ENCODE data around the gene SELENOW.
"Not testable (repeated sequence)": the region's sequence is repeated elsewhere in the genome, so short reads cannot be mapped to it uniquely, and the experiment has no call there.

The SELENOW gene

DNA sequence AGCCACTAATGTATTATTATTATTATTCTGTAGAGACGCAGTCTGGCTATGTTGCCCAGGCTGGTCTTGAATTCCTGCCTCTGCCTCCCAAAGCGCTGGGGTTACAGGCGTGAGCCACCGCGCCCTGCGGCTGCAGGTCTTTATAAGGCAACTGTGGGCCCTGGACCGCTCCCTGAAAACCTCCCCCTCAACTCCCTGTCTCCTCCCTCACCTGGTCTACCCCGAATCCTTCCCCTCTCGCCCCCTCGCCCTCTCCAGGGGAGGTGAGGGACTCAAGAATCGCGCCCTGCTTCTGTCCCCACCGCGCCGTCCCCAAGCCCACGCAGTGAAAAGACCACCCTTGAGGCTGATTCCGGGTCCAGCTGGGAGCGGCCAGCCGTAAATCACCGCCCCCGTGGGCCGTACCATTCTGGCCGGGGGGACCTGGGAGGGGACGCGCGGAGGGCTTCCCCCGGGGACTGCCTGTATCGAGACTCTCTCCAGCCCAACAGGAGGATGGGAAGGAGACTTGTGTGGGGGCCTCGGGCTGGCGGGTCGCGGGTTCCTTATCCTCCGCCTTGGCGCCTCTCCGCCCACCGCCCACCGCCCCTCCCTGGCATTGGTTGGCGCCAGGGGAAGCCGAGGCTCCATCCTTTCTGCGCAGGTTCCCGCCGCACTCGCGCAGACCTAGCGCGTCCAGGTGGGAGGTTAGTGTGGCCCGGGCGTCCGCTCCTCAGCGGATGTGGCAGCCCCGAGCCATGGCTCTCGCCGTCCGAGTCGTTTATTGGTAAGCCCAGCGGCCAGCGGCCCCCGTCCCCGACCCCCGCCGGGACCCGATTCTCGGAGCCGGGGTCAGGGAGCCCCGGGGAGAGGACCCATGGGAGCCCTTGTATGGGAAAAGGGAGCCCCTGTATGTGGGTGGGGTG is at the start of gene SELENOW:
SELENOW (plus strand) TSS at position 655 of the 905 bp plus-strand sequence; CDS start at position 738, 83 bp downstream.
- DNase-seq: peak; percentile 73

DNA sequence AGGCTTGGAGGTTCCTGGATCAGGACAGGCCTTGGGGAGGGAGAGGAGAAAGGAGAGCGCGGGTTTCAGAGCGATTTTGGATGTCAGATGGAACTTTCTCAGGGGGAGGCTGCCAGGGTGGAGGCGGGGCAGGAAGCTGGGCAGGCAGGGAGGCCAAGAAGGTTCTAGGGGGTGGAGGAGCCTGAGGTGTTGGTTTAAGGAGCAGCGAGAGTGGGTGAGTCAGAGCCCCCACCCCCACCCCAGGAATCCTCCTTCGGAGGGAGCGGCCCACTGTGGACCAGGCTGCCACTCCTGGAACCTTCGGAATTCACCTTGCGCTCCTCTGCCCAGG is 49.1 kb upstream of the SELENOW start:
- no peak for DNase-seq

DNA sequence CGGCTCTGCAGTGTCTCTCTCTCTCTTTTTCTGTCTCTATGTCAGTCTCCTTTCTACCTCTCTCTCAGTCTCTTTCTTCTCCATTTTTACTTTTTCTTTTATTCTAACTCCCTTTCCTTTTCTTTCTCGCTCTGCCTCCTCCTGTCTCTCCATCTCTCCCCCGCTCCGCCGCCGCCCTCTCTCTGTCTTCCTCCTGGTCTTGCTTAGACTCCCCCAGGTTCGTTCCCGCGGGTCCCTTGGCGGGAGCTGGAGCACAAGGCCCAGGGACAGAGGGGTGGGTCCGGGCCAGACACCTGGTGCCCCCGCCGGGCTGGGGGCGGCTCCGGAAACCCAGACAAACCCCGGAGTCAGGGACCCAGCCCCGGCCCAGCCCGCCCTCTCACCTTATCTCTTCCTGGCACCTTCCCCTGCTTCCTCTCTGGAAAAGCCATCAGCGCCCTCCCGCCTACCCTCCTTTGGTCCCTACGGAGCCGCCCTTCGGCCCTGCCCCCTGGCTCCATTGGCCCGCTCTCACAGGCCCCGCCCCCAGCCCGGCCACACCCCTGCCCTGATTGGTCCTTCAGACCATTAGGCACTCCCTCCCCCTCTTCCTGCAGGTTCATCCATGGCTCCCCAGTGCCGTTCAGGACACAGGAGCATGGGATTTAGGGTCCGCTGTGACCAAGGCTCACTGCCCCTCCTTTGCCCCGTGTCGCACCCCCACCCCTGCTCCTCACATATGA is 48.5 kb upstream of the SELENOW start:
- no peak for DNase-seq

DNA sequence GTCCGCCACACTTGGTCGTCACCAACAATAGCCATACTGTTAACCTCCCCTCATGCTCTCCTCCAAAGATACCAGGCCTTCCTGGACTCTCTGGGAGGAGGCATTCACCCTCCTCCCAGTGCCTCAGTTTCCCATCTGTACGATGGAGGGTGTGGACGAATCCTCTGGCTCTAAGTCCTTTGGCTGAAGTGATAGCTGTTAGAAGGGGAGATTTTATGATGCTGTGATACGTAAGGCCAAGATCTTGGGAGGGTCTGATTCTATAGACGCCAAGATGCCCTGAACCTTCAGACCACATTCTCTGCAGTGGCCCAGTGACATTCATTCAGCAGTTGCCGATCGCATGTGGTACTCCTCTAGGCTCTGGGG is 48.0 kb upstream of the SELENOW start:
- no peak for DNase-seq

DNA sequence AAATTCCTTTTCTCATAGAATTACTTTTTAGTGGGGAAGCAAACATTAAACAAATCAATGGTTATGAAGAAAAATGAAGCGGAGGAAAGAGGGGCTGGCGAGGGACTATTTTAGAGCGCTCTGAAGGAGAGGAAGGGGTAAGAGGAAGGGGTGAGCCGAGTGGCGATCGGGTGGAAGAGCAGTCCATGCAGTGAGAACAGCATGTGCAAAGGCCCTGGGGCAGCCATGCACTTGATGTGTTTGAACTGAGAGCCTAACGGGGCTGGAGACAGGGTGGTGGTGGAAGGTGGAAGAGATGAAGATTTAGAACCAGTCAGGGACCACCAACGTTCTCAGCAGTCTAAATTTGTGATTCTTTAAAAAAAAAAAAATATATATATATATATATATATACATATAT is 47.6 kb upstream of the SELENOW start:
- DNase-seq: no peak

DNA sequence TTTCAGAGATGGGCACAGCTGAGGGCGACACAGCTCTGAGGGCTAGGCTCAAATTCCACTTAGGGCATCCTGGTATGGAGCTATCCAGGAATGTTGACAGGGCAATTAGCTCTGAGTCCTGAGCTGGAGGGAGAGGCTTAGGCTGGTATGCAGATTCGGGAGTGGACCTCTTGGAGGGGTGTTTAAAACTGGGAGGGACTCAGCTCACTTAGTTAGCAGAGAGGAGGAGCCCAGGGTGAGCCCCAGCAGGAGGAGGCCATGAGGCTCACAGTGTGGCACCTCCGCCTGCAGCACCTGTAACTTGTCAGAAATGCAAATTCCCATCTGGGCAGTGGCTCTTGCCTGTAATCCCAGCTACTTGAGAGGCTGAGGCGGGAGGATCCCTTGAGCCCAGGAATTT is 43.4 kb upstream of the SELENOW start:
- no peak for DNase-seq

DNA sequence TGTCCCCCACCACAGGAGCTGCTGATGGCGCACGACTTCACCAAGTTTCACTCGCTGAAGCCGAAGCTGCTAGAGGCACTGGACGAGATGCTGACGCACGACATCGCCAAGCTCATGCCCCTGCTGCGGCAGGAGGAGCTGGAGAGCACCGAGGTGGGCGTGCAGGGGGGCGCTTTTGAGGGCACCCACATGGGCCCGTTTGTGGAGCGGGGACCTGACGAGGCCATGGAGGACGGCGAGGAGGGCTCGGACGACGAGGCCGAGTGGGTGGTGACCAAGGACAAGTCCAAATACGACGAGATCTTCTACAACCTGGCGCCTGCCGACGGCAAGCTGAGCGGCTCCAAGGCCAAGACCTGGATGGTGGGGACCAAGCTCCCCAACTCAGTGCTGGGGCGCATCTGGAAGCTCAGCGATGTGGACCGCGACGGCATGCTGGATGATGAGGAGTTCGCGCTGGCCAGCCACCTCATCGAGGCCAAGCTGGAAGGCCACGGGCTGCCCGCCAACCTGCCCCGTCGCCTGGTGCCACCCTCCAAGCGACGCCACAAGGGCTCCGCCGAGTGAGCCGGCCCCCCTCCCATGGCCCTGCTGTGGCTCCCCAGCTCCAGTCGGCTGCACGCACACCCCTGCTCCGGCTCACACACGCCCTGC is 37.5 kb upstream of the SELENOW start:
- DNase-seq: no peak

DNA sequence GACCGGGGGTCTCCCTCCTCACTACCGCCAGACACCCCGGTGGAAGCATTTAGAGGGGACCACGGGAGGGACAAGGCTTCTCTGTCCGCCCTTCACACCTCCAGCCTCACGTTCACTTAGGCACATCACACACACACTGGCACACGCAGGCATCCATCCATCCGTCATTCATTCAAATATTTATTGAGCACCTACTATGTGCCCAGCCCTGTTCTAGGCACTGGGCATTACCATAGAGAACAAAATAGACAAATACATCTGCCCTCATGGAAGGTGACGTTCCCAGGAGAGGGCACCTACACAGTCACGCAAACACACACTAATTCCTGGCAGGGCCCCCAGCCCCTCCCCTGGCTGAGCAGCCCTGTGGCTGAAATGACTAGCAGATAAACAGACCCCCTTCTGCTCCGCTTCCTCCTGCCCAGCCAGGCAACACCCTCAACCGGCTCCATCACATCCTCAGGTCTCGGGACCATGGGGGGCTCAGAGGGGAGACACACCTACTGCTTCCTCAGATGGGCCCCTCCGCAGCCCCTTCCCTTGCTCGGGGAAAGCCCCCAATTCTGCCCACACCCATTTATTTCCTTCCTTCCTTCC is 36.9 kb upstream of the SELENOW start:
- no peak for DNase-seq

DNA sequence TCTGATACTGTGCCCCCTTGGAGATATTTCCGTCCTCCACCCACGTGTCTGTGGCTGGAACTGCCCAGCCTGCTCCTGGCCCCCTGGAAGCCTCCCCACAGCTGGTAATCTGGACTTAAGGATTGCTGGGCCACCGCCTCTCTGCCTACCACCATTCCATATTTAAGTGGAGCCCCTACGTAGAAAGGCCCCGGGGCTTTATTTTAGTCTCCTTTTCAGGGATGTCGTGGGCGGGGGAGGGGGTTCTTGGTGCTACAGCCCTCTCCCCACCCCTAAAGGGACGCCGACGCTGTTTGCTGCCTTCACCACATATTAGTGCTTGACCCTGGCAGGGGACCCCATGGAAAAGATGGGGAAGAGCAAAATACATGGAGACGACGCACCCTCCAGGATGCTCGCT is 35.9 kb upstream of the SELENOW start:
- DNase-seq: no peak

DNA sequence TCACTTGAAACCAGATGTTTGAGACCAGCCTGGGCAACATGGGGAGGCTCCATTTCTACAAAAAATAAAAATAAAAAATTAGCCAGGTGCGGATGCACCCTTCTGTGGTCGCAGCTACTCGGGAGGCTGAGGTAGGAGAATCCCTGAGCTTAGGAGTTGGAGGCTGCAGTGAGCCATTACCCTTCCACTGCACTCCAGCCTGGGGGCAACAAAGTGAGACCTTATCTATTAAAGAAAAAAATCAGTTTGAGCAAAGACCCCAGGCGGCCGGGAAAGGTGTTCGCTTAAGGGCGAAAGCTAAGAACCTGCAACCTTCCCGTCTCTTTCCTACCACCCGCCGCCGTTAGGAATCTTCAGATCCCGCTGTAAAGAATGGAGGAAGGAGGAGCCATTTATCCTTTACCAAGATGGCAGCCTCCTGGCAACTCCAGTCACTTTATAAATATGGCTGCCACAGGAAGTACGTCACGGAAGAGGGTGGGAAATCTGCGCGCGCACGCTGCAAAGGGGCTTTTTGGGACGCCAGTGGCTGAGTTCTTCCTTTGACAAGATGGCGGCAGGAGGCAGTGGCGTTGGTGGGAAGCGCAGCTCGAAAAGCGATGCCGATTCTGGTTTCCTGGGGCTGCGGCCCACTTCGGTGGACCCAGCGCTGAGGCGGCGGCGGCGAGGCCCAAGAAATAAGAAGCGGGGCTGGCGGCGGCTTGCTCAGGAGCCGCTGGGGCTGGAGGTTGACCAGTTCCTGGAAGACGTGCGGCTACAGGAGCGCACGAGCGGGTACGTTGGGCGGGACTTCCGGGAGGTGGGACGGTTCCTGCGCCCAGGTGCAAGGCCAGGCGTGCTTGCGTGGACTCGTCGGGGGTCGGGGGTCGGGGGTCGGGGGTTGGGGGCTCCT is 33.2 kb upstream of the SELENOW start, which contains the start of gene NOP53:
NOP53 (plus strand) TSS at position 537 of the 892 bp plus-strand sequence; CDS start at position 551, 14 bp downstream.
- peak; percentile 94 for DNase-seq

DNA sequence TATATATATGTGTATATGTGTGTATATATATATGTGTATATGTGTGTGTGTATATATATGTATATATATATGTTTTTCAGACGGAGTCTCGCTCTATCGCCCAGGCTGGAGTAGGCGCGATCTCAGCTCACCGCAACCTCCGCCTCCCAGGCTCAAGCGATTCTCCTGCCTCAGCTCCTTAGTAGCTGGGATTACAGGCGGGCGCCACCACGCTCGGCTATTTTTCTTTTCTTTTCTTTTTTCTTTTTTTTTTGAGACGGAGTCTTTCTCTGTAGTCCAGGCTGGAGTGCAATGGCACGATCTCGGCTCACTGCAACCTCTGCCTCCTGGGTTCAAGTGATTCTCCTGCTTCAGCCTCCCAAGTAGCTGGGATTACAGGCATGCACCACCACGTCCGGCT is 32.4 kb upstream of the SELENOW start:
- not testable (repeated sequence) for DNase-seq

DNA sequence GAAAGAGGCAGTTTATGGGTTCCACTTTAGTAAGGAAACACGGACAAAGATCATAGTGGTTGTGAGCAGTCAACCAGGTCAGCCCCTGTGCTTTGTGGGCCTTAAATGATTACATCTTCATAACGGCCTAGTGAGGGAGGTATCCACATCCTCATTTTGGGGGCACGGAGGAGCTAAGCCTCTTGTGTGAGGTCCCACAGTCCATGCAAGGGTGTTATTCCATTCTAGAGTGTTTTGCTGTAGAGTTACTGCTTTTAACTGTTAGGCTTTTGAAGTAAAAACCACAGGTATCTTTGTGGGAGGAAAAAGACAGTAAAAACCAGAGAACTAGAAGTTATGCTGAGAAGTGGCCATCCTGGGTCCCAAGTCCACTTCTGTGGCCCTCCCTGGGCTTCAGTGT is 29.2 kb upstream of the SELENOW start:
- no peak for DNase-seq

DNA sequence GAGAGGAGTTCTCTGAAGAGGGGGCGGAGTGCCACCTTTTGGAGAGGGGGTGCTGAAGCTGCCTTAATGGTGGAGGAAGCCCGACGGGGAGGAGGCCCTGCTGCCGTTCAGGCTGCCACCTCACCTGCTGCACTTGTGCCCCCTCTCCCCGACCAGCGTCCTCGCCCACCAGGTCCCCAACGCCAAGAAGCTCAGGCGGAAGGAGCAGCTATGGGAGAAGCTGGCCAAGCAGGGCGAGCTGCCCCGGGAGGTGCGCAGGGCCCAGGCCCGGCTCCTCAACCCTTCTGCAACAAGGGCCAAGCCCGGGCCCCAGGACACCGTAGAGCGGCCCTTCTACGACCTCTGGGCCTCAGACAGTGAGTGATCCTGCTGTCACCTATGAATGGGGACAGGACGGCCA is 27.8 kb upstream of the SELENOW start:
- DNase-seq: no peak

DNA sequence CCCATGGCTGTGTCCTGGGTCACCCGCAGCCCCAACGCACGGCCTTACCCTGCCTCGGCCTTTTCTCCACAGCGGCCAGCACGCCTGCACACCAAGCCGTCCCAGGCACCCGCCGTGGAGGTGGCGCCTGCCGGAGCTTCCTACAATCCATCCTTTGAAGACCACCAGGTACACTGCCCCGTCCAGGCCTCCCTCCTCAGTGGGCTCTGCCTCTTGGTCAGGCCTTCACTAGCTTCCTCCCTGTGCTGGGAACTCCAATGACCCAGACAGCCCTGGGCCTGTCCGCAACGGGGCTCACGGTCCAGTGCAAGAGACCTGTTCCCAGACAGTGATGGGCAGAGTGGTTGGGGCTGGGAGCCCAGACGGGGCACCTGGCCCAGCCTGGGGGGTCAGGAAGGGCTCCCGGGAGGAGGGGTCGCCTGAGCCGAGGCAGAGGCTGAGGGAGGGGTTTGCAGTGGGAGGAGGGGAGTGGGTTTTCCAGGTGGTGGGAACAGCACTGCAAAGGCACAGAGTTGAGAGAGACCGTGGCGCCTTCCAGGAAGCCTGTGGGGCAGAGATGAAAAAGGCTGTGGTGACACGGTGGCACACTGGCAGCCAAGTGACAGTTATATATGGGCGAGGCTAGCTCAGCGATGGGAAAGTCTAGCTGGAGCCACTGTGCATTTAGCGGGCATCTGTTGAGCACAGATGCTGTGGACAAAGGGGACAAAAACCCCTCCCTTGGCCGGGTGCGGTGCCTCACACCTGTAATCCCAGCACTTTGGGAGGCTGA is 25.9 kb upstream of the SELENOW start:
- no peak for DNase-seq

DNA sequence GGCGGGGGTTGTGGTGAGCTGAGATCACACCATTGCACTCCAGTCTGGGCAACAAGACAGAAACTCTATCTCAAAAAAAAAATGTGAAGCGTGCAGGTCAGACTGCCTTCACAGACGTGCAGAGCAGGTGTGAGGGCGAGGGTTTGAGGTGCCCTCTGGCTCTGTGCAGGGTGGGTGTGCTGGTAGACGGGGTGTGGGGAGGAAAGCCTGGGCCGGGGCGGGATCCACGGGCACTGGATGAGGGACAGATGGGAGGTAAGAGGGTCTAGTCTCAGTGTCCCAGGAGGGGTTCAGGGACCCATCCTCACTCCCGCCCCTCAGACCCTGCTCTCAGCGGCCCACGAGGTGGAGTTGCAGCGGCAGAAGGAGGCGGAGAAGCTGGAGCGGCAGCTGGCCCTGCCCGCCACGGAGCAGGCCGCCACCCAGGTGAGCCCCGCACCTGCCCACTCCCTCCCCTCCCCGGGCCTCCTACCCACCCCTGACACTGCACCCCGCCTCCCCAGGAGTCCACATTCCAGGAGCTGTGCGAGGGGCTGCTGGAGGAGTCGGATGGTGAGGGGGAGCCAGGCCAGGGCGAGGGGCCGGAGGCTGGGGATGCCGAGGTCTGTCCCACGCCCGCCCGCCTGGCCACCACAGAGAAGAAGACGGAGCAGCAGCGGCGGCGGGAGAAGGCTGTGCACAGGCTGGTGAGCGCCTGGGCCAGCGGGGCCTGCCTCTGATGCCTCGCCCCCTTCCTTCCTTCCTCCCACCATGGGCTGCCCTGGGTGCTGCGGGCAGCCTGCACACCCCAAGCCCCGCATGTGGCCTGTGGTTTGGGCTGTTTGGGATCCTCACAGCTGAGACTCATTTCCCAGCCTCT is 24.1 kb upstream of the SELENOW start:
- no peak for DNase-seq

DNA sequence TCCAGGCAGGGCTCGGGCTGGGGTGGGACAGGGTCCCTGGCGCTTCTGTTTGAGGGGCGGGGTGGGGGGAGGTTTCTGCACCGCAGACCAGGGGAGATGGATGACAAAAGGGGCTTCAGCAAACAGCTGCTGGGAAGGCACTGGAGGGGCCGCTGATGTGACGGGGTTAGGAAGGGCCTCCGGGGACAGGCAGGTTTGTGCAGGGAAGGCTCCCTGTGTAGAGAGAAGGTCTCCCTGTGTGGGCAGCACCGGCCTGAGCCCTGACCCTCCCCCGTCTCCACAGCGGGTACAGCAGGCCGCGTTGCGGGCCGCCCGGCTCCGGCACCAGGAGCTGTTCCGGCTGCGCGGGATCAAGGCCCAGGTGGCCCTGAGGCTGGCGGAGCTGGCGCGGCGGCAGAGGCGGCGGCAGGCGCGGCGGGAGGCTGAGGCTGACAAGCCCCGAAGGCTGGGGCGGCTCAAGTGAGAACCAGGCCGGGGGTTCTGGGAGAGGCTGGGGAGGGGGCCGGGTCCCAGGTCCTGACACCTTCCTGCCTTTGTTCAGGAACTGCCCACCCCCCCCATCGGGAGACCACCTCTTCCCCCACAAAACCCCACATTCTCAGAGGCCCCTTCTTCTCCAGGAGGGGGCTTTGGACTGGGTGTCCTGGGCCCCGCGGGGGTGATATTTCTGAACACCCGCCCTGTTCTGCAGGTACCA is 23.3 kb upstream of the SELENOW start:
- no peak for DNase-seq

DNA sequence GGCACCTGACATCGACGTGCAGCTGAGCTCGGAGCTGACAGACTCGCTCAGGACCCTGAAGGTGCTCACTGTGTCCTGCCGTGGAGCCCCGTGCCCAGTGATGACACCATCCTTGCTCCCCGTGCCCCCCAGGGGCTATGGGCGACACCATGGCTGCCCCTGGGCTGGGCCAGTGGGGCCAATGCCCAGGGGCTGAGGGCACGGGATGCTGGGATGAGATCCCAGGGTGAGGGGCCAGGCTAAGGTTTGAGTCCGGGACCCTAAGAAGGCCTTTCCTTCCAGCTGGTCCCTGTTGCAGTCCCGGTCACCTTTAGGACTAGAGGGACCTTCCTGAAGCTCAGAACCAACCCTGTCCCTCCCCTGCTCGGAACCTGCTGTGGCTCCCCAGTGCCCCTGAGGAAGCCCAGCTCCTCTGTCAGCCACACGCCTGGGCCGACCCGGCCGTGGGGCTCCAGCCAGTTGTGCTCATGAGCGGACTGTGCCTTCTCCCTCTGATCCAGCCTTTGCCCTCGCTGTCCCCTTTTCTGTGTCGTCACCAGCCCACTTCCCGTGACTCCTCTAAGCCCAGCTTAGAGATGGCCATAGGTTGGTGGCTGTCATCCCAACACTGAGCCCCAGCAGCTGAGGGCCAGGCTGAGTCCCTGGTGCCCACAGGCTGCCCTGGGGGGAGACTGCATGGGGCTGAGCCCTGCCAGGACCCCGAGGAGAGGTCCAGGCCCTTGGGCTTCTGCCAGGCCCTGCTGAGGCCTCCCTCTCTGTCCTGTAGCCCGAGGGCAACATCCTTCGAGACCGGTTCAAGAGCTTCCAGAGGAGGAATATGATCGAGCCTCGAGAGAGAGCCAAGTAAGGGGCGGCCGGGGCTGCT is 22.5 kb upstream of the SELENOW start:
- no peak for DNase-seq

DNA sequence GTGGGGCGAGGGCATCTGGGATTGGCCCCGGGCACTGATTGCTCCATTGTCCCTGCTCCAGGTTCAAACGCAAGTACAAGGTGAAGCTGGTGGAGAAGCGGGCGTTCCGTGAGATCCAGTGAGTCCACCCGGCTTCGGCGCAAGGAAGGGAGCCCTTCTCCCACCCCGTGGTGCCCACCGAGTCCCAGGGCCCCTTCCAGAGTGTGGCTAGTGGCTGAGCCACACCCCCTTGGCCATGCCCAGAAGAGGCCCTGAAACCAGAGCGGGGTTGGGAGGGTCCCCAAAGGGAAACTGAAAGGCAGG is 21.9 kb upstream of the SELENOW start:
- no peak for DNase-seq

Measured in DMS79 treated with DMSO at 0.1 percent for 48 hours (cell line).